DMS114 treated with DMSO at 0.1 percent for 48 hours (cell line): ENCODE results near the gene PPRC1.
"Not testable (repeated sequence)": the region's sequence is repeated elsewhere in the genome, so short reads cannot be mapped to it uniquely, and the experiment has no call there.

Experiments used
- DNase-seq: peaks from one replicate; lab custom pipeline; 2025; ENCODE audit not compliant: unreplicated experiment; lab: John Stamatoyannopoulos, UW

PPRC1 gene

GRCh38 chr10:102188298-102188940, 55.6 kb downstream of the PPRC1 start:
- DNase-seq = no peak

- DNase-seq = not testable (repeated sequence)
Observed at GRCh38 chr10:102188941-102189898, 56.4 kb downstream of the PPRC1 start.

GRCh38 chr10:102191956-102192355, 59.1 kb downstream of the PPRC1 start:
- no peak for DNase-seq

- DNase-seq = no peak
Observed at GRCh38 chr10:102195296-102195870, 62.5 kb downstream of the PPRC1 start.

GRCh38 chr10:102196893-102197292, 64.1 kb downstream of the PPRC1 start:
- DNase-seq = no peak

- no peak for DNase-seq
Observed at GRCh38 chr10:102198027-102198426, 65.2 kb downstream of the PPRC1 start.
